Gastroesophageal sphincter (tissue), 4 donors: ENCODE data around the gene GATC. TPM values are rescaled to one million over a fixed set of nuclear protein-coding genes. Genes with fewer than 3 reads are reported as not detected.

ENCODE experiments used
- ATAC-seq: fragments of 150-250 bp; one replicate; pipeline ENCODE4 v1.9.1; 2016; ENCODE audit warnings: mild to moderate bottlenecking, moderate library complexity
- H3K27ac ChIP-seq, 4 donors: fragments of 200-600 bp; sonication (generic) in 3 of 4; 1 replicate in 3 of 4; 2 replicates in 1 of 4; pipeline ENCODE4 v1.5.1; 2016 to 2019
- H3K27me3 ChIP-seq: fragments of 200-600 bp; sonication (generic); one replicate; pipeline ENCODE4 v1.5.1; 2019
- H3K36me3 ChIP-seq, 2 donors: fragments of 200-600 bp; sonication (generic); one replicate each; pipeline ENCODE4 v1.5.1; 2019; ENCODE audit warnings: control low read depth in 1 of 2
- H3K4me1 ChIP-seq, 3 donors: fragments of 200-600 bp; sonication (generic); 1 replicate in 2 of 3; 2 replicates in 1 of 3; pipeline ENCODE4 v1.5.1; 2016 to 2019; ENCODE audit warnings: control low read depth in 2 of 3
- H3K4me3 ChIP-seq, 2 donors: fragments of 200-600 bp; sonication (generic); one replicate each; pipeline ENCODE4 v1.5.1; 2019; ENCODE audit warnings: mild to moderate bottlenecking in 1 of 2, moderate library complexity in 1 of 2
- H3K9me3 ChIP-seq, 3 donors: fragments of 200-600 bp; sonication (generic); one replicate each; pipeline ENCODE4 v1.5.1; 2017 to 2019; ENCODE audit warnings: control low read depth in 2 of 3
- CTCF ChIP-seq, 4 experiments: fragments of 200-600 bp in 2 of 4; fragments of 450-650 bp in 2 of 4; sonication (generic) in 1 of 4; IDR thresholded peaks; one replicate each; pipeline ENCODE4 v1.5.1; 2017 to 2019; ENCODE audit warnings: antibody characterized with exemption in 4 of 4, mild to moderate bottlenecking in 2 of 4, moderate library complexity in 2 of 4
- EP300 ChIP-seq: sonication (generic); formaldehyde crosslinking; IDR thresholded peaks from one replicate; pipeline ENCODE4 v1.6.1; 2017; ENCODE audit warnings: antibody characterized with exemption, mild to moderate bottlenecking
- POLR2A ChIP-seq, 2 donors: fragments of 450-650 bp; IDR thresholded peaks; one replicate each; pipeline ENCODE4 v1.6.1; 2017; ENCODE audit warnings: antibody characterized with exemption in 2 of 2, mild to moderate bottlenecking in 2 of 2, moderate library complexity in 1 of 2
- POLR2AphosphoS5 ChIP-seq: sonication (generic); formaldehyde crosslinking; IDR thresholded peaks from one replicate; pipeline ENCODE4 v1.6.1; 2017; ENCODE audit warnings: antibody characterized with exemption
- WGBS, 2 donors: methylation state at CpG; one replicate each; pipeline ENCODE4 v1.1.5; 2018; ENCODE audit warnings: low coverage in 1 of 2; 5-methylcytosine and 5-hydroxymethylcytosine counted together
- total RNA-seq, 4 donors: library from RNA; depleted of rRNA; stranded (reverse); fragments of >200 nt; gene quantifications; one replicate each; pipeline ENCODE4 v1.1.0, GENCODE V29; 2016

The GATC gene
- total RNA-seq, 4 donors from 2014 or later: 20.0 to 26.0 (median 23.2) TPM

- peaks cover 0 to 90% of the 10 kb centered on the region in 2 donors for H3K36me3 ChIP-seq
- TF ChIP-seq CTCF (IDR thresholded peaks at IDR 0.05) (no peak), POLR2A (IDR thresholded peaks at IDR 0.05) (no peak), EP300 (no peak), POLR2AphosphoS5 (no peak)
Measured at GRCh38 chr12:120455302-120455701, 9.1 kb downstream of the GATC start.

GRCh38 chr12:120457133-120457532, 10.9 kb downstream of the GATC start:
- no peaks in the 10 kb centered on the region for H3K27me3 ChIP-seq
- H3K4me3 ChIP-seq: no peak overlapping the region
- no peak overlapping the region for H3K27ac ChIP-seq
- peaks cover 4 to 95% of the 10 kb centered on the region in 2 donors for H3K36me3 ChIP-seq
- TF ChIP-seq CTCF (IDR thresholded peaks at IDR 0.05) (no peak), POLR2AphosphoS5 (no peak), EP300 (no peak), POLR2A (IDR thresholded peaks at IDR 0.05) (no peak)
- no peaks in the 10 kb centered on the region for H3K4me1 ChIP-seq
- no peak for ATAC-seq
- no peaks in the 10 kb centered on the region for H3K9me3 ChIP-seq
- WGBS, 2 donors: 72% methylated on average over 3 of the region's 6 CpGs; no CpG with 5 or more reads in 1 of the 2 donors

More at GRCh38 chr12:120455302-120455701, 9.1 kb downstream of the GATC start:
- Histone ChIP-seq H3K4me1 (no peaks in the 10 kb centered on the region), H3K4me3 (no peak overlapping the region), H3K27me3 (no peaks in the 10 kb centered on the region), H3K9me3 (no peaks in the 10 kb centered on the region), H3K27ac (no peak overlapping the region)
- 79% methylated on average over 4 of the region's 7 CpGs; no CpG with 5 or more reads in 1 of the 2 donors for WGBS, 2 donors
- no peak for ATAC-seq

GRCh38 chr12:120460157-120460556, 13.9 kb downstream of the GATC start:
- 80 to 89% methylated on average over 3 of the region's 3 CpGs for WGBS, 2 donors
- H3K36me3 ChIP-seq: peaks cover 4 to 99% of the 10 kb centered on the region in 2 donors
- H3K27me3 ChIP-seq: no peaks in the 10 kb centered on the region
- no peak overlapping the region for H3K27ac ChIP-seq
- no peak for TF ChIP-seq EP300
- no peak for TF ChIP-seq POLR2A (IDR thresholded peaks at IDR 0.05)
- TF ChIP-seq CTCF (IDR thresholded peaks at IDR 0.05): no peak
- no peak for TF ChIP-seq POLR2AphosphoS5
- no peak overlapping the region for H3K4me3 ChIP-seq
- H3K4me1 ChIP-seq: peaks cover 0 to 1% (median 0%) of the 10 kb centered on the region in 3 donors
- ATAC-seq: no peak
- H3K9me3 ChIP-seq: no peaks in the 10 kb centered on the region

GRCh38 chr12:120462099-120462640, 15.9 kb downstream of the GATC start:
- H3K4me1 ChIP-seq: peaks cover 0 to 21% (median 13%) of the 10 kb centered on the region in 3 donors
- H3K36me3 ChIP-seq: peaks cover 4 to 96% of the 10 kb centered on the region in 2 donors
- TF ChIP-seq POLR2A (IDR thresholded peaks at IDR 0.05): no peak
- no peak for TF ChIP-seq POLR2AphosphoS5
- TF ChIP-seq EP300: no peak
- no peak for TF ChIP-seq CTCF (IDR thresholded peaks at IDR 0.05)
- ATAC-seq: no peak
- no peaks in the 10 kb centered on the region for H3K27me3 ChIP-seq
- no peak overlapping the region for H3K4me3 ChIP-seq
- WGBS, 2 donors: 54 to 67% methylated on average over 2 to 3 of the region's 3 CpGs
- no peak overlapping the region for H3K27ac ChIP-seq
- no peaks in the 10 kb centered on the region for H3K9me3 ChIP-seq

GRCh38 chr12:120463712-120464111, 17.5 kb downstream of the GATC start:
- H3K4me3 ChIP-seq: no peak overlapping the region
- H3K9me3 ChIP-seq: no peaks in the 10 kb centered on the region
- peaks cover 4 to 83% of the 10 kb centered on the region in 2 donors for H3K36me3 ChIP-seq
- peaks cover 0 to 36% (median 18%) of the 10 kb centered on the region in 3 donors for H3K4me1 ChIP-seq
- TF ChIP-seq EP300 (no peak), CTCF (IDR thresholded peaks at IDR 0.05) (no peak), POLR2AphosphoS5 (no peak), POLR2A (IDR thresholded peaks at IDR 0.05) (no peak)
- no peaks in the 10 kb centered on the region for H3K27me3 ChIP-seq
- 74 to 76% methylated on average over 5 of the region's 5 CpGs for WGBS, 2 donors
- no peak for ATAC-seq
- no peak overlapping the region for H3K27ac ChIP-seq
